KMS-11 (cell line): ENCODE results near the gene GALNT10.

Source experiments
- H2AFZ ChIP-seq: fragments of 200-600 bp; sonication (generic); 2 replicates; pipeline ENCODE4 v1.6.1; 2016; ENCODE audit warnings: antibody characterized with exemption, mixed run types, low read depth
- H3K27ac ChIP-seq: fragments of 200-600 bp; sonication (generic); 2 replicates; pipeline ENCODE4 v1.6.1; 2016; ENCODE audit warnings: mild to moderate bottlenecking, mixed run types
- H3K27me3 ChIP-seq: fragments of 200-600 bp; sonication (generic); 2 replicates; pipeline ENCODE4 v1.6.1; 2017; ENCODE audit warnings: mild to moderate bottlenecking, low read depth, mixed run types, moderate library complexity; ENCODE audit not compliant: insufficient read depth
- H3K36me3 ChIP-seq: fragments of 200-600 bp; sonication (generic); 2 replicates; pipeline ENCODE4 v1.6.1; 2017; ENCODE audit warnings: mild to moderate bottlenecking, mixed run types; ENCODE audit not compliant: insufficient read depth
- H3K4me1 ChIP-seq: fragments of 200-600 bp; sonication (generic); 2 replicates; pipeline ENCODE4 v1.6.1; 2016; ENCODE audit warnings: mild to moderate bottlenecking, low read depth, mixed run types; ENCODE audit not compliant: poor library complexity, severe bottlenecking
- H3K4me2 ChIP-seq: fragments of 200-600 bp; sonication (generic); 2 replicates; pipeline ENCODE4 v1.7.0; 2016; ENCODE audit warnings: mild to moderate bottlenecking, mixed run types
- H3K4me3 ChIP-seq: fragments of 200-600 bp; sonication (generic); IDR thresholded peaks from 2 replicates; pipeline ENCODE4 v1.6.1; 2017; ENCODE audit warnings: low read depth, low read length, mixed read lengths; ENCODE audit not compliant: insufficient read depth
- H3K79me2 ChIP-seq: fragments of 200-600 bp; sonication (generic); 2 replicates; pipeline ENCODE4 v1.6.1; 2016; ENCODE audit warnings: low read depth, mixed run types; ENCODE audit not compliant: insufficient read depth
- H3K9ac ChIP-seq: fragments of 200-600 bp; sonication (generic); 2 replicates; pipeline ENCODE4 v1.6.1; 2016; ENCODE audit warnings: mild to moderate bottlenecking, mixed run types
- H4K20me1 ChIP-seq: fragments of 200-600 bp; sonication (generic); 2 replicates; pipeline ENCODE4 v1.6.1; 2016; ENCODE audit warnings: mild to moderate bottlenecking, mixed run types; ENCODE audit not compliant: insufficient read depth
- TF ChIP-seq, protein P1 (sequence below): fragments of 200-600 bp; sonication (generic); conservative IDR thresholded peaks from 2 replicates; pipeline ENCODE4 v1.6.1; 2017; ENCODE audit warnings: low read depth, mild to moderate bottlenecking, antibody characterized with exemption, low read length, moderate library complexity, mixed read lengths

The GALNT10 gene

GRCh38 chr5:154411338-154411737 lies 220.8 kb downstream of the GALNT10 start:
- TF ChIP-seq, protein P1, sequence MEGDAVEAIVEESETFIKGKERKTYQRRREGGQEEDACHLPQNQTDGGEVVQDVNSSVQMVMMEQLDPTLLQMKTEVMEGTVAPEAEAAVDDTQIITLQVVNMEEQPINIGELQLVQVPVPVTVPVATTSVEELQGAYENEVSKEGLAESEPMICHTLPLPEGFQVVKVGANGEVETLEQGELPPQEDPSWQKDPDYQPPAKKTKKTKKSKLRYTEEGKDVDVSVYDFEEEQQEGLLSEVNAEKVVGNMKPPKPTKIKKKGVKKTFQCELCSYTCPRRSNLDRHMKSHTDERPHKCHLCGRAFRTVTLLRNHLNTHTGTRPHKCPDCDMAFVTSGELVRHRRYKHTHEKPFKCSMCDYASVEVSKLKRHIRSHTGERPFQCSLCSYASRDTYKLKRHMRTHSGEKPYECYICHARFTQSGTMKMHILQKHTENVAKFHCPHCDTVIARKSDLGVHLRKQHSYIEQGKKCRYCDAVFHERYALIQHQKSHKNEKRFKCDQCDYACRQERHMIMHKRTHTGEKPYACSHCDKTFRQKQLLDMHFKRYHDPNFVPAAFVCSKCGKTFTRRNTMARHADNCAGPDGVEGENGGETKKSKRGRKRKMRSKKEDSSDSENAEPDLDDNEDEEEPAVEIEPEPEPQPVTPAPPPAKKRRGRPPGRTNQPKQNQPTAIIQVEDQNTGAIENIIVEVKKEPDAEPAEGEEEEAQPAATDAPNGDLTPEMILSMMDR, result no peak
- Histone ChIP-seq H3K27ac (no peak overlapping the region), H3K79me2 (no peaks in the 10 kb centered on the region), H3K9ac (no peak overlapping the region), H2AFZ (no peak overlapping the region), H3K27me3 (no peaks in the 10 kb centered on the region), H3K4me1 (no peaks in the 10 kb centered on the region), H3K36me3 (no peaks in the 10 kb centered on the region), H3K4me3 (no peak overlapping the region), H4K20me1 (no peaks in the 10 kb centered on the region), H3K4me2 (no peak overlapping the region)

GRCh38 chr5:154412316-154412715 lies 221.8 kb downstream of the GALNT10 start:
- H3K9ac ChIP-seq, result no peak overlapping the region
- no peaks in the 10 kb centered on the region for H3K4me1 ChIP-seq
- no peaks in the 10 kb centered on the region for H4K20me1 ChIP-seq
- H3K79me2 ChIP-seq, result no peaks in the 10 kb centered on the region
- no peak overlapping the region for H3K27ac ChIP-seq
- H3K4me2 ChIP-seq, result no peak overlapping the region
- TF ChIP-seq, protein P1, result no peak
- no peak overlapping the region for H2AFZ ChIP-seq
- no peaks in the 10 kb centered on the region for H3K36me3 ChIP-seq
- H3K4me3 ChIP-seq, result no peak overlapping the region
- H3K27me3 ChIP-seq, result no peaks in the 10 kb centered on the region

DNA sequence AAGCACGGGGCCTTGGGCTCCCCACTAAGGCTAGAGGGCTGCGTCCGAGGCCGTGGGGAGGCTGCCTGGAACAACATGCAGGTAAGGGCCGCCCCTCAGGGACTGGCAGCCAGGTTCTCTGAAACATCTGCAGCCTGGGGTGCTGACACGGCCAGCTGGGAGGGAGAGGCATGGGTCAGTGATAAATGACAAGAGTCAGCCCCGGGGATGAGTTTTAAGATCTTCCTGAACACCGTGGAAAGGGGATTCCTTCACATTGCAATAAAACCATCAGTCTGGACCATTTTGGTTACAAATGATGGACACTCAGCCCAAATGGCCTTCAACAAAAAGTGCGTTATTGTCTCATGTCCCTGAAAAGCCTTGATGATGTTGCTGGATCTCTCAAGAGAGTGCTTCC lies 222.4 kb downstream of the GALNT10 start:
- TF ChIP-seq, protein P1, result no peak
- Histone ChIP-seq H4K20me1 (no peaks in the 10 kb centered on the region), H2AFZ (no peak overlapping the region), H3K4me2 (no peak overlapping the region), H3K27ac (no peak overlapping the region), H3K4me1 (no peaks in the 10 kb centered on the region), H3K36me3 (no peaks in the 10 kb centered on the region), H3K9ac (no peak overlapping the region), H3K27me3 (no peaks in the 10 kb centered on the region), H3K4me3 (no peak overlapping the region), H3K79me2 (no peaks in the 10 kb centered on the region)

DNA sequence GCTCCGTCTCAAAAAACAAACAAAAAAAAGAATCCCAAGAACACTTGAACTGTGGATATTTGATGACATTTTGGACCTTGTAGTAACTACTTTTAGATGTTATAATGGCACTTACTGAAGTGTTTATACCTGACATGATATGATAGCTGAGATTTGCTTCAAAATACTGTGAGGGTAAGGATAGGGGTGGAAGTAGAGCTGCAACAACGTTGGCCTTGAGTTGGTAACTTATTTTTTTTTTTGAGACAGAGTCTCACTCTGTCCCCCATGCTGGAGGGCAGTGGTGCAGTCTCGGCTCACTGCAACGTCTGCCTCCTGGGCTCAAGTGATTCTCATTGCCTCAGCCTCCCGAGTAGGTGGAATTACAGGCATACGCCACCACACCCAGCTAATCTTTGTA lies 224.6 kb downstream of the GALNT10 start:
- Histone ChIP-seq H3K79me2 (no peaks in the 10 kb centered on the region), H3K9ac (no peak overlapping the region), H3K36me3 (no peaks in the 10 kb centered on the region), H2AFZ (no peak overlapping the region), H3K27ac (no peak overlapping the region), H3K4me1 (no peaks in the 10 kb centered on the region), H3K4me3 (no peak overlapping the region), H3K27me3 (no peaks in the 10 kb centered on the region), H4K20me1 (no peaks in the 10 kb centered on the region), H3K4me2 (no peak overlapping the region)
- TF ChIP-seq, protein P1, result no peak
